ENCODE measurements around the gene TNF. TPM values are rescaled to one million over a fixed set of nuclear protein-coding genes. Genes with fewer than 3 reads are reported as not detected.
A peak's percentile ranks its signal among the peaks of the same experiment; 100 is the strongest.

TNF gene
- total and polyA plus RNA-seq, 2 of the 13 experiments (the other 11 are each of a cell fraction or from before 2014, with no cell fraction given), result not detected

DNA sequence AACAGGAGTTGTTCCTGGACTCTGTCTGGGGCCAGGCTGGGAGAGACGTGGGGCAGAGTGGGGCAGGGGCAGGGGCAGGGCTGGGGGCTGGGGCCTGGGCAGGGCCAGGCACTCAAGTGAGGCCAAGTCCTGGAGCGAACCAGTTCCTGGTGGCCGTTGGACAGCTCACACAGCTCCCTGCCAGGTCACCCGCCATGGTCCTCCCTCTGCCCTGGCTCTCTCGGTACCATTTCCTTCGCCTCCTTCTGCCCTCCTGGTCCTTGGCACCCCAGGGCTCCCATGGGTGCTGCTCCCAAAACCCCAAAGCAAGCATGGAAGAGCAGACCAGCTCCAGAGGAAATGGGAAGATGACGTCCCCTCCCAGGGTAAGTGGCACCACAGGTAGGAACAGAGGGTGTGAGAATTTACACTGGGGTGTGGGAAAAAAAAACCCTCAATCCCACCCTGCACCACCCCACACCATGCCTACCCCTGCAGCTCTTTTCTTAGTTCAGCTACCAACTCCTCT is 46.5 kb upstream of the TNF start, which contains the start of gene MCCD1 (continued):
- TF ChIP-seq BHLHE40 (IDR thresholded peaks at IDR 0.05; ENCODE audit: low read length) (0 out of 2 replicates have a peak, but pooled peaks have one; percentile 11), HNRNPK (IDR thresholded peaks at IDR 0.05; ENCODE audit: low read depth, low read length, poor library complexity, severe bottlenecking) (peak; percentile 71), PHF21A (CRISPR knock-in tag; IDR thresholded peaks at IDR 0.05) (no peak), SPEN (CRISPR knock-in tag; IDR thresholded peaks at IDR 0.05; ENCODE audit: low read depth) (peak; percentile 16; the same call in 1 of the 2 replicates), TAF1 (CRISPR knock-in tag; IDR thresholded peaks at IDR 0.05) (0 out of 2 replicates have a peak, but pooled peaks have one; percentile 21), PCBP1 (IDR thresholded peaks at IDR 0.05; ENCODE audit: borderline replicate concordance, low read depth, low read length) (0 out of 2 replicates have a peak, but pooled peaks have one; percentile 63), GABPB1 (CRISPR knock-in tag; IDR thresholded peaks at IDR 0.05) (0 out of 2 replicates have a peak, but pooled peaks have one; percentile 23), ZSCAN9 (CRISPR knock-in tag; IDR thresholded peaks at IDR 0.05; ENCODE audit: borderline replicate concordance) (no peak), ZNF850 (CRISPR knock-in tag; conservative IDR thresholded peaks at IDR 0.05) (0 out of 2 replicates have a peak, but pooled peaks have one; percentile 28), CHCHD3 (CRISPR knock-in tag; IDR thresholded peaks at IDR 0.05) (no peak), HNRNPL (IDR thresholded peaks at IDR 0.05; ENCODE audit: low read depth, low read length) (0 out of 2 replicates have a peak, but pooled peaks have one; percentile 18), MBD4 (IDR thresholded peaks at IDR 0.05; ENCODE audit: borderline replicate concordance, low read length) (peak; percentile 83; the same call in 1 of the 2 replicates), SNAI1 (CRISPR knock-in tag; IDR thresholded peaks at IDR 0.05; ENCODE audit: borderline replicate concordance) (no peak), AGO1 (IDR thresholded peaks at IDR 0.05; ENCODE audit: low read depth, low read length, poor library complexity, severe bottlenecking) (peak; percentile 64), ISL2 (CRISPR knock-in tag; IDR thresholded peaks at IDR 0.05) (no peak), PAF1 (CRISPR knock-in tag; IDR thresholded peaks at IDR 0.05) (peak; percentile 96), NFKBIZ (CRISPR knock-in tag; IDR thresholded peaks at IDR 0.05) (peak; percentile 62; the same call in 1 of the 2 replicates), HMG20B (CRISPR knock-in tag; conservative IDR thresholded peaks at IDR 0.05) (0 out of 2 replicates have a peak, but pooled peaks have one; percentile 18), PITX1 (CRISPR knock-in tag; IDR thresholded peaks at IDR 0.05) (no peak), SP4 (CRISPR knock-in tag; IDR thresholded peaks at IDR 0.05) (peak; percentile 59; the same call in 1 of the 2 replicates), LCORL (IDR thresholded peaks at IDR 0.05) (no peak), LCORL (CRISPR knock-in tag; IDR thresholded peaks at IDR 0.05) (0 out of 2 replicates have a peak, but pooled peaks have one; percentile 31)
- TF ChIP-seq, protein P1, sequence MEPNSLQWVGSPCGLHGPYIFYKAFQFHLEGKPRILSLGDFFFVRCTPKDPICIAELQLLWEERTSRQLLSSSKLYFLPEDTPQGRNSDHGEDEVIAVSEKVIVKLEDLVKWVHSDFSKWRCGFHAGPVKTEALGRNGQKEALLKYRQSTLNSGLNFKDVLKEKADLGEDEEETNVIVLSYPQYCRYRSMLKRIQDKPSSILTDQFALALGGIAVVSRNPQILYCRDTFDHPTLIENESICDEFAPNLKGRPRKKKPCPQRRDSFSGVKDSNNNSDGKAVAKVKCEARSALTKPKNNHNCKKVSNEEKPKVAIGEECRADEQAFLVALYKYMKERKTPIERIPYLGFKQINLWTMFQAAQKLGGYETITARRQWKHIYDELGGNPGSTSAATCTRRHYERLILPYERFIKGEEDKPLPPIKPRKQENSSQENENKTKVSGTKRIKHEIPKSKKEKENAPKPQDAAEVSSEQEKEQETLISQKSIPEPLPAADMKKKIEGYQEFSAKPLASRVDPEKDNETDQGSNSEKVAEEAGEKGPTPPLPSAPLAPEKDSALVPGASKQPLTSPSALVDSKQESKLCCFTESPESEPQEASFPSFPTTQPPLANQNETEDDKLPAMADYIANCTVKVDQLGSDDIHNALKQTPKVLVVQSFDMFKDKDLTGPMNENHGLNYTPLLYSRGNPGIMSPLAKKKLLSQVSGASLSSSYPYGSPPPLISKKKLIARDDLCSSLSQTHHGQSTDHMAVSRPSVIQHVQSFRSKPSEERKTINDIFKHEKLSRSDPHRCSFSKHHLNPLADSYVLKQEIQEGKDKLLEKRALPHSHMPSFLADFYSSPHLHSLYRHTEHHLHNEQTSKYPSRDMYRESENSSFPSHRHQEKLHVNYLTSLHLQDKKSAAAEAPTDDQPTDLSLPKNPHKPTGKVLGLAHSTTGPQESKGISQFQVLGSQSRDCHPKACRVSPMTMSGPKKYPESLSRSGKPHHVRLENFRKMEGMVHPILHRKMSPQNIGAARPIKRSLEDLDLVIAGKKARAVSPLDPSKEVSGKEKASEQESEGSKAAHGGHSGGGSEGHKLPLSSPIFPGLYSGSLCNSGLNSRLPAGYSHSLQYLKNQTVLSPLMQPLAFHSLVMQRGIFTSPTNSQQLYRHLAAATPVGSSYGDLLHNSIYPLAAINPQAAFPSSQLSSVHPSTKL (CRISPR knock-in tag; IDR thresholded peaks at IDR 0.05), result peak; percentile 8; the same call in 1 of the 2 replicates
- TF ChIP-seq, protein P2, sequence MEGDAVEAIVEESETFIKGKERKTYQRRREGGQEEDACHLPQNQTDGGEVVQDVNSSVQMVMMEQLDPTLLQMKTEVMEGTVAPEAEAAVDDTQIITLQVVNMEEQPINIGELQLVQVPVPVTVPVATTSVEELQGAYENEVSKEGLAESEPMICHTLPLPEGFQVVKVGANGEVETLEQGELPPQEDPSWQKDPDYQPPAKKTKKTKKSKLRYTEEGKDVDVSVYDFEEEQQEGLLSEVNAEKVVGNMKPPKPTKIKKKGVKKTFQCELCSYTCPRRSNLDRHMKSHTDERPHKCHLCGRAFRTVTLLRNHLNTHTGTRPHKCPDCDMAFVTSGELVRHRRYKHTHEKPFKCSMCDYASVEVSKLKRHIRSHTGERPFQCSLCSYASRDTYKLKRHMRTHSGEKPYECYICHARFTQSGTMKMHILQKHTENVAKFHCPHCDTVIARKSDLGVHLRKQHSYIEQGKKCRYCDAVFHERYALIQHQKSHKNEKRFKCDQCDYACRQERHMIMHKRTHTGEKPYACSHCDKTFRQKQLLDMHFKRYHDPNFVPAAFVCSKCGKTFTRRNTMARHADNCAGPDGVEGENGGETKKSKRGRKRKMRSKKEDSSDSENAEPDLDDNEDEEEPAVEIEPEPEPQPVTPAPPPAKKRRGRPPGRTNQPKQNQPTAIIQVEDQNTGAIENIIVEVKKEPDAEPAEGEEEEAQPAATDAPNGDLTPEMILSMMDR (CRISPR knock-in tag; IDR thresholded peaks at IDR 0.05), result no peak
- TF ChIP-seq, protein P3, sequence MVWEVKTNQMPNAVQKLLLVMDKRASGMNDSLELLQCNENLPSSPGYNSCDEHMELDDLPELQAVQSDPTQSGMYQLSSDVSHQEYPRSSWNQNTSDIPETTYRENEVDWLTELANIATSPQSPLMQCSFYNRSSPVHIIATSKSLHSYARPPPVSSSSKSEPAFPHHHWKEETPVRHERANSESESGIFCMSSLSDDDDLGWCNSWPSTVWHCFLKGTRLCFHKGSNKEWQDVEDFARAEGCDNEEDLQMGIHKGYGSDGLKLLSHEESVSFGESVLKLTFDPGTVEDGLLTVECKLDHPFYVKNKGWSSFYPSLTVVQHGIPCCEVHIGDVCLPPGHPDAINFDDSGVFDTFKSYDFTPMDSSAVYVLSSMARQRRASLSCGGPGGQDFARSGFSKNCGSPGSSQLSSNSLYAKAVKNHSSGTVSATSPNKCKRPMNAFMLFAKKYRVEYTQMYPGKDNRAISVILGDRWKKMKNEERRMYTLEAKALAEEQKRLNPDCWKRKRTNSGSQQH (CRISPR knock-in tag; IDR thresholded peaks at IDR 0.05; ENCODE audit: low read depth), result 0 out of 2 replicates have a peak, but pooled peaks have one; percentile 45
